GM10847 (cell line): ENCODE measurements around the gene ZNG1F.
"Not testable (repeated sequence)": the region's sequence is repeated elsewhere in the genome, so short reads cannot be mapped to it uniquely, and the experiment has no call there.

Experiments used
- POLR2A ChIP-seq: IDR thresholded peaks from 2 replicates; pipeline ENCODE4 v1.6.1; 2011; ENCODE audit not compliant: insufficient read length; ENCODE audit errors: extremely low read depth

ZNG1F gene

DNA sequence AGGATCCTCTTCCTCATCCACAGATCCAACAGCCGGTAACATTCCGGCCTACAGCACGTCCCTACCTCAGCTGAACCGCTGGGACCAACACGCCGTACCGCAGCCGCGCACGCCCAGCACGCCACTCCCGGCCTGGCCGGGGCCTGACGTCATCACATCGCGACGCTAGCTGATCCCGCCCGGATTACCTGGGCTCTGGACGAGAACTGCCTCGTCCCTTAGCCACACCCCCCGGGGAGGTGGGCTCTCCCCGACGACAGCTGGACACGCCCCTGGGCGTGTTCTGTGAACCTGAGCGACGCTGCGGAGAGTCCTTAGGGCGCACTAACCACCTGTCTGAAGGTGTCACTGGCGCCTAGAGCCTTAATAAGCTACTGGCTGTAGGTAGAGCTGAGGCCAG, at the start of gene ZNG1F:
Gene ZNG1F, minus strand, starts transcription at position 101 of the 400 bp plus-strand sequence. Its CDS starts 59 bp downstream, at position 42.
- TF ChIP-seq POLR2A, result not testable (repeated sequence)

DNA sequence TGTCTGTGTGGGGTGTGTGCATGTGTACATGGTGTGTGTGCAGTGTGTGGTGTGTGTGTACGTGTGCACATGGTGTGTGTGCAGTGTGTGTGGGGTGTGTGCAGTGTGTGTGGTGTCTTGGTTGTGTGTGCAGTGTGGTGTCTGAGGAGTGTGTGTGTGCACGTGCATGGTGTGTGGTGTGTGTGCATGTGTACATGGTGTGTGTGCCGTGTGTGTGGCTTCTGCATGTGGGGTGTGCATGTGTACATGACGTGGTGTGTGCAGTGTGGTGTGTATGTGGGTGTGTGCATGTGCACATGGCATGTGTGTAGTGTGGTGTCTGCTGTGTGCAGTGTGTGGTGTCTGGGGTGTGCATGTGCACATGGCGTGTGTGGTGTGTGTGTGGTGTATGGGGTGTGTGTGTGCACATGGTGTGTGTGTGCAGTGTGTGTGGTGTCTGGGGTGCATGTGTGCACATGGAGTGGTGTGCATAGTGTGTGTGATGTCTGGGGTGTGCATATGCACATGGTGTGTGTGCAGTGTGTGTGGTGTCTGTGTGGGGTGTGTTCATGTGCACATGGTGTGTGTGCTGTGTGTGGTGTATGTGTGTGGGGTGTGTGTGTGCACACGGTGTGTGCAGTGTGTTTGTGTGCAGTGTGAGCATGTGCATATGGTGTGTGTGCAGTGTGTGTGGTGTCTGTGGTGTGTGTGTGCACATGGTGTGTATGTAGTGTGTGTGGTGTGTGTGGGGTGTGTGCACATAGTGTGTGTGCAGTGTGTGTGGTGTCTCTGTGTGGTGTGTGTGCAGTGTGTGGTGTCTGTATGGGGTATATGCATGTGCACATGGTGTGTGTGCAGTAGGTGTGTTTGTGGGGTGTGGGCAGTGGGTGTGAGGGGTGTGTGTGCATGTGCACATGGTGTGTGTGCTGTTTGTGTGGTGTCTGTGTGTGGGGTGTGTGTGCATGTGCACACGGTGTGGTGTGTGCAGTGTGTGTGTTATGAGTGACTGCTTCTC, 40.6 kb upstream of the ZNG1F start:
- no peak for TF ChIP-seq POLR2A

DNA sequence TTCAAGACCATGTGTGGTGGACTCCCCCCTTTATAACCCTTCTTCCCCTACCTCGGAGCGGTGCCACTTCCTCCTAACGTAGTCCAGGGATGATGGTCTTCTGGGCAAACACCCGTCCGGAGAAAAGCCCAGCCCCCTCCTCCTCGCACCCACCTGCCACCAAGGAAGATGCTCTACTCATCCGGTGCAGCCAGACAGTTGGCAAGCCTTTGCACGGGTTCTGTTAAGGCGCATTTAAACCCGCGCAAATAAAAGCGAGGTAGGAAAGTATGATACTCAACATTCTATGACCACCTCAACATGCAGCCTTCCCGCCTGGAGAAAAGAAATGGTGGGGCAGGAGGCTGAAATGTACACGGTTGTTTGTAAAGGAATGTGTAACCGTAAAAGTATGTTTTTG, 60.5 kb downstream of the ZNG1F start, which contains the start of gene FOXD4L6:
Gene FOXD4L6, minus strand, starts transcription at position 101 of the 400 bp plus-strand sequence. CDS start 298 bp downstream, outside the sequence.
- not testable (repeated sequence) for TF ChIP-seq POLR2A
